Nephron (organoid): ENCODE results near the gene PATJ.
"Not testable (repeated sequence)": the region's sequence is repeated elsewhere in the genome, so short reads cannot be mapped to it uniquely, and the experiment has no call there.

ENCODE experiments used
- H3K27ac Mint-ChIP-seq, 3 experiments: 2 replicates each; pipeline ENCODE4 v1.8.0; 2020; ENCODE audit warnings: mixed read lengths in 3 of 3, mild to moderate bottlenecking in 2 of 3, moderate library complexity in 1 of 3
- H3K27me3 Mint-ChIP-seq: 2 replicates; pipeline ENCODE4 v1.8.0; 2021; ENCODE audit warnings: low read depth, mild to moderate bottlenecking, moderate library complexity, mixed read lengths
- H3K36me3 Mint-ChIP-seq: 2 replicates; pipeline ENCODE4 v1.8.0; 2020; ENCODE audit warnings: low read depth, mixed read lengths
- H3K4me1 Mint-ChIP-seq: 2 replicates; pipeline ENCODE4 v1.8.0; 2020; ENCODE audit warnings: mixed read lengths
- H3K4me3 Mint-ChIP-seq, 3 experiments: 2 replicates each; pipeline ENCODE4 v1.8.0; 2020; ENCODE audit warnings: mild to moderate bottlenecking in 3 of 3, mixed read lengths in 3 of 3, moderate library complexity in 2 of 3
- H3K9me3 Mint-ChIP-seq: 2 replicates; pipeline ENCODE4 v1.8.0; 2020; ENCODE audit warnings: mixed read lengths
- CTCF ChIP-seq, 3 experiments: fragments of 200-600 bp; sonication (generic); IDR thresholded peaks; one replicate each; pipeline ENCODE4 v1.5.0; 2021; ENCODE audit warnings: antibody characterized with exemption in 3 of 3; ENCODE audit not compliant: unreplicated experiment in 3 of 3

PATJ gene

GRCh38 chr1:61825393-61825792, 83.1 kb downstream of the PATJ start:
- Mint-ChIP-seq H3K4me3 (no peak overlapping the region), H3K27me3 (no peaks in the 10 kb centered on the region), H3K36me3 (peaks cover 50% of the 10 kb centered on the region), H3K27ac (peak overlapping the region; percentile 26 to 87 (median 40)), H3K9me3 (no peaks in the 10 kb centered on the region), H3K4me1 (peaks cover 21% of the 10 kb centered on the region)
- no peak for TF ChIP-seq CTCF (IDR thresholded peaks at IDR 0.05; ENCODE audit: unreplicated experiment in 3 of 3)

DNA sequence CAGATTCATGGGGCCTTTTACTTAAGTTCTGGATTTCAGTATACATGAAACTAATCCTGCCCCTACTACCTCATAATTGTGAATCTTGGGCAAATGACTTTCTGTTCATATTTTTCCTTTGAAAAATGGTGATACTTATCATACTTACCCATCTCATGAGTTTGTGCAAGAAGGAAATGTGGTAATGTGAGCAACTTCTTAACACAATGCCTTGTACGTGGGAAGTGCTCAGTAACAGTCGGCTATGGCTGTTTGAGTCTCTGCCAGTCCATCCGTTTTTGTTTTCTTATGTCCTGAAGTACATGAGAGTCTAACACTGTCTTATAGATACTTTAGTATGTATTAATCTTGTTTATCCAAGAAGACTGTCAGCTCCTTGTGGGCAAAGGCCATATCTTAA, 86.5 kb downstream of the PATJ start:
- H3K27me3 Mint-ChIP-seq, result no peaks in the 10 kb centered on the region
- H3K4me1 Mint-ChIP-seq, result peaks cover 21% of the 10 kb centered on the region
- no peak for TF ChIP-seq CTCF (IDR thresholded peaks at IDR 0.05; ENCODE audit: unreplicated experiment in 3 of 3)
- peaks cover 44% of the 10 kb centered on the region for H3K36me3 Mint-ChIP-seq
- H3K4me3 Mint-ChIP-seq, result no peak overlapping the region
- H3K27ac Mint-ChIP-seq, result peak overlapping the region in 2 of 3 experiments; percentile 37 to 64
- no peaks in the 10 kb centered on the region for H3K9me3 Mint-ChIP-seq

- no peak for TF ChIP-seq CTCF (IDR thresholded peaks at IDR 0.05; ENCODE audit: unreplicated experiment in 3 of 3)
- peaks cover 8% of the 10 kb centered on the region for H3K36me3 Mint-ChIP-seq
- H3K9me3 Mint-ChIP-seq, result no peaks in the 10 kb centered on the region
- no peaks in the 10 kb centered on the region for H3K27me3 Mint-ChIP-seq
- H3K27ac Mint-ChIP-seq, result peak overlapping the region; percentile 45 to 77 (median 74)
- H3K4me1 Mint-ChIP-seq, result peaks cover 19% of the 10 kb centered on the region
- H3K4me3 Mint-ChIP-seq, result no peak overlapping the region
These were observed 94.4 kb downstream of the PATJ start for GRCh38 chr1:61836649-61837048.

DNA sequence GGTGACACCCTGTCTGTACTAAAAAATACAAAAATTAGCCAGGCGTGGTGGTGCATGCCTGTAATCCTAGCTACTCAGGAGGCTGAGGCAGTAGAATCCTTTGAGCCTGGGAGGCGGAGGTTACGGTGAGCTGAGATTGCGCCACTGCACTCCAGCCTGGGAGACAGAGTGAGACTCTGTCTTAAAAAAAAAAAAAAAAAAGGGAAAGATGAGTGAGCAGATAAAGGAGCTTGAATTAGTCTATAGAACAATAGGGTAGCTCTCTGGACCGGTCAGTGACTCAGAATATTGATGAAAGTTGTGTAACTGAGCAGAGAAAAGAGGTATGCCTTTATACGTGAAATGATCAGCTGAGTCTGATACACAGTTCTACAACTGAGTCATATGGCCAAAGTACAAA, 95.3 kb downstream of the PATJ start:
- not testable (repeated sequence) for H3K36me3 Mint-ChIP-seq, H3K4me3 Mint-ChIP-seq, H3K27me3 Mint-ChIP-seq, H3K9me3 Mint-ChIP-seq
- Mint-ChIP-seq H3K4me1 (peaks cover 29% of the 10 kb centered on the region), H3K27ac (peak overlapping the region in 1 of 3 experiments; percentile 43)

GRCh38 chr1:61839679-61840078, 97.4 kb downstream of the PATJ start:
- Mint-ChIP-seq H3K27ac (peak overlapping the region in 2 of 3 experiments; percentile 12 to 64), H3K36me3 (peaks cover 5% of the 10 kb centered on the region), H3K9me3 (no peaks in the 10 kb centered on the region), H3K4me1 (peaks cover 33% of the 10 kb centered on the region), H3K27me3 (no peaks in the 10 kb centered on the region), H3K4me3 (no peak overlapping the region)
- TF ChIP-seq CTCF (IDR thresholded peaks at IDR 0.05; ENCODE audit: unreplicated experiment in 3 of 3), result no peak

- H3K36me3 Mint-ChIP-seq, result peaks cover 7% of the 10 kb centered on the region
- H3K27me3 Mint-ChIP-seq, result no peaks in the 10 kb centered on the region
- H3K9me3 Mint-ChIP-seq, result no peaks in the 10 kb centered on the region
- no peak overlapping the region for H3K4me3 Mint-ChIP-seq
- peaks cover 33% of the 10 kb centered on the region for H3K4me1 Mint-ChIP-seq
- no peak for TF ChIP-seq CTCF (IDR thresholded peaks at IDR 0.05; ENCODE audit: unreplicated experiment in 3 of 3)
- peak overlapping the region; percentile 39 to 78 (median 75) for H3K27ac Mint-ChIP-seq
These were observed 99.8 kb downstream of the PATJ start for GRCh38 chr1:61842036-61842435.
